NCI-H82 (cell line): ENCODE results near the gene CBY2.
"Not testable (repeated sequence)": the region's sequence is repeated elsewhere in the genome, so short reads cannot be mapped to it uniquely, and the experiment has no call there.

Experiments
- DNase-seq: peaks from one replicate; lab custom pipeline; 2025; lab: John Stamatoyannopoulos, UW

Gene CBY2

GRCh38 chr13:45702088-45702487, at the start of gene CBY2:
Gene CBY2, plus strand, starts transcription at chr13:45702320. Its CDS starts 71 bp downstream, at chr13:45702391.
- DNase-seq: no peak

GRCh38 chr13:45654633-45655349, 47.3 kb upstream of the CBY2 start:
- no peak for DNase-seq

- DNase-seq: no peak
Measured at GRCh38 chr13:45658586-45659235, 43.4 kb upstream of the CBY2 start.

- DNase-seq: no peak
Measured at GRCh38 chr13:45659536-45659935, 42.6 kb upstream of the CBY2 start.

- DNase-seq: not testable (repeated sequence)
Measured at GRCh38 chr13:45660458-45660857, 41.7 kb upstream of the CBY2 start.

GRCh38 chr13:45662162-45662561, 40.0 kb upstream of the CBY2 start:
- peak; percentile 24 for DNase-seq

GRCh38 chr13:45662903-45663302, 39.2 kb upstream of the CBY2 start:
- DNase-seq: not testable (repeated sequence)

GRCh38 chr13:45669626-45670025, 32.5 kb upstream of the CBY2 start:
- DNase-seq: peak; percentile 34

GRCh38 chr13:45670189-45670885, 31.8 kb upstream of the CBY2 start:
- DNase-seq: peak; percentile 42

- no peak for DNase-seq
Measured at GRCh38 chr13:45674908-45675307, 27.2 kb upstream of the CBY2 start.

- DNase-seq: no peak
Measured at GRCh38 chr13:45678282-45678681, 23.8 kb upstream of the CBY2 start.

- no peak for DNase-seq
Measured at GRCh38 chr13:45681113-45681512, 21.0 kb upstream of the CBY2 start.

- no peak for DNase-seq
Measured at GRCh38 chr13:45682494-45683008, 19.6 kb upstream of the CBY2 start.

GRCh38 chr13:45683701-45684100, 18.4 kb upstream of the CBY2 start:
- peak; percentile 61 for DNase-seq

- no peak for DNase-seq
Measured at GRCh38 chr13:45688577-45688976, 13.5 kb upstream of the CBY2 start.

GRCh38 chr13:45690636-45691035, 11.5 kb upstream of the CBY2 start:
- DNase-seq: no peak

- DNase-seq: no peak
Measured at GRCh38 chr13:45691251-45691650, 10.9 kb upstream of the CBY2 start.

GRCh38 chr13:45691667-45692066, 10.5 kb upstream of the CBY2 start:
- no peak for DNase-seq

- no peak for DNase-seq
Measured at GRCh38 chr13:45695198-45695730, 6.9 kb upstream of the CBY2 start.

GRCh38 chr13:45696610-45697226, 5.4 kb upstream of the CBY2 start:
- DNase-seq: no peak

GRCh38 chr13:45700971-45701900, 884 bp upstream of the CBY2 start:
- peak; percentile 36 for DNase-seq
